T-helper 2 cell treated with Interferon-gamma antibody and Interleukin-4, amounts not matched to agents 100 ng/mL and 5 ng/mL, for 36 hours (primary cell): Measurements from ENCODE around the gene IL9R. TPM values are rescaled to one million over a fixed set of nuclear protein-coding genes. Genes with fewer than 3 reads are reported as not detected.
"Not testable (repeated sequence)": the region's sequence is repeated elsewhere in the genome, so short reads cannot be mapped to it uniquely, and the experiment has no call there.

ENCODE experiments used
- intact Hi-C: fragments of 100-400 bp; cut with micrococcal nuclease; formaldehyde crosslinking; loops from one replicate; pipeline ENCODE4 v1.15.1; 2023
- total RNA-seq: library from RNA; stranded (reverse); gene quantifications from 2 replicates; pipeline ENCODE4 v1.2.3, GENCODE V29; 2022

The IL9R gene
- total RNA-seq, 1 donor from 2014 or later = 225 TPM

- intact Hi-C loops = not testable (repeated sequence)
These were observed 32.4 kb downstream of the IL9R start for GRCh38 chrX:156029707-156030442.

- intact Hi-C loops = not testable (repeated sequence)
These were observed 33.0 kb downstream of the IL9R start for GRCh38 chrX:156030474-156030873.

Other genes starting within 250 kb of the IL9R start
- 32.5 and 33.9 TPM in 2 replicates for gene VAMP7, start 116.4 kb upstream of the IL9R start, total RNA-seq